ENCODE measurements around the gene ITGA6. TPM values are rescaled to one million over a fixed set of nuclear protein-coding genes. Genes with fewer than 3 reads are reported as not detected.

The ITGA6 gene
- total RNA-seq, 1 donor from 2014 or later, result 0.25 TPM

DNA sequence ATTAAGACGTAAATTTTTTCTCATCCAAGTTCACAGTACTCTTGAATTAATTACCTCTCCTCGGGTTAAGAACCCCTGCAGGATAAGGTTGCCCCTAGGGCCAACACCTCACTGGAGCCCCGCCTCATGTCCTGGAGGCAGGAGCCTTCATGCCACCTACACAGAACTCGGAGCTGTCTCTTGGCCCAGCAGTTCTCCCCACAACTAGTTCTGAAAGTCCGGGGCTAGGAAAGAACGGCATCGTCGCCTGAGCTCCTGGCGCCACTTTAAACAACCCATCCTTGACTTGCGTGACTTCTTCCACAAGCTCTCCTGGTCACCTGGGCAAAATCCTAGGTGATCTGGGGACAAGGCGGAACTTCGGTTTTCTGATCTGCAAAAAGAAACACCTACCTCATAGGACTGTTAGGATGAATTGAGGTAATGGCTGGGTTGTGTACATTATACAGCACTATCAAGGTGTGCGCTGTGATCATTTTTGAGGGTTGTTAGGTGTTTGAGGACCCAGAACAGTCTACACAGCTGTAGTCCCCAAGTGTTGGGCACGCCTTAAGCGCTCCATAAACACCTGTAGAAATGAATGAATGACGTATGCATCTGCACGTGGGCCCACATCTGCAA lies 641 bp upstream of the ITGA6 start:
- peak overlapping the region; percentile 67 for H3K4me3 Mint-ChIP-seq (ENCODE audit: low read depth)
- H3K27ac Mint-ChIP-seq, result no peak overlapping the region
- H3K27me3 Mint-ChIP-seq (ENCODE audit: low read depth), result peaks cover 80% of the 10 kb centered on the region
- DNase-seq (ENCODE audit: low spot score), result no peak
- intact Hi-C loops (cut with micrococcal nuclease), result loop anchor here (2.0 to 5.0 kb wide), 2 partner anchors 38 to 344 kb away; no protein-coding TSS in a partner anchor
- H3K9me3 Mint-ChIP-seq, result no peaks in the 10 kb centered on the region
- peaks cover 11% of the 10 kb centered on the region for H3K4me1 Mint-ChIP-seq (ENCODE audit: low read depth)
- H3K36me3 Mint-ChIP-seq (ENCODE audit: low read depth), result no peaks in the 10 kb centered on the region

DNA sequence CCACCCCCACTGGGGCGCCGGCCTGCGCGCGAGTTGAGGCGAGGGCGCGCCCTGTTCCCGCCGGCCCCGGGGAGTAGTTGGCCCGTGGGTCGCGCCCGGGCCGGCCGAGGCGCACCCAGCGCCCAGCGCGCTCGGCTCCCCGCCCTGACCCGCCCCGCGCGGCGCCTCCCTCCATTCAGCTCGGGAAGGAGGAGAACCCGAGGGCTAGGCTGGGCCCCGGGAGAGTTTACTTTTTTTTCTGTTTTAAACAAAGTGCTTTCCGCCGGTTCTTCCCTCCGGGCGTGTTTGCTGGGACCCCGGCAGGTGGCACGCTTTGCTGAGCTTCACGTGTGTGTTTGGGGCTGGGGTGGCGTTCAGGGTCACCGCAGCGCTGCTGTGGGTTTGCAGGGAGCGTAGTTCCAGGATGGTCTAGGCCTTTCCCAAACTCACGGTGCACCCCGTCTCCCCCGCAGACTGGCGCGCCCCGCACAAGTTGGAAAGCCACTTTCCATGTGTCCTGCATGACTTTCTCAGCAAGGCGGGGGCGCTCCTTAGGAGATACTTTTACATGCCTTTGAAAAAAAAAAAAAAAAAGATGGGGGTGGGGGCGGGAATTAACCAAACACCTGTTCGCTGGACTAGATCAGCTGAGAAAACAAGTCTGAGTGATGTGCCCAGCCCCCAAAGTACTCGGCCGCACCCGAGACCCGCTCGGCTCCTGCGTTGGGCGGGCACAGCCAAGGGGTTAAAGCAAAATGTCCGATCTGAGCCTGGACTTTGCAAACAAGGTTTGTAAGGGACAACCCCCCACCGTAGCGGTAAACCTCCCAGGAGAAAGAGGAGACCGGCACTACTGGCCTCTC lies 825 bp downstream of the ITGA6 start:
- intact Hi-C loops (cut with micrococcal nuclease), result loop anchor here (1.0 to 5.0 kb wide), 3 partner anchors 9 to 346 kb away; no protein-coding TSS in a partner anchor
- Mint-ChIP-seq H3K4me3 (ENCODE audit: low read depth) (peak overlapping the region; percentile 52), H3K4me1 (ENCODE audit: low read depth) (peaks cover 9% of the 10 kb centered on the region), H3K27ac (no peak overlapping the region), H3K36me3 (ENCODE audit: low read depth) (no peaks in the 10 kb centered on the region), H3K9me3 (no peaks in the 10 kb centered on the region), H3K27me3 (ENCODE audit: low read depth) (peaks cover 83% of the 10 kb centered on the region)
- DNase-seq (ENCODE audit: low spot score), result no peak

DNA sequence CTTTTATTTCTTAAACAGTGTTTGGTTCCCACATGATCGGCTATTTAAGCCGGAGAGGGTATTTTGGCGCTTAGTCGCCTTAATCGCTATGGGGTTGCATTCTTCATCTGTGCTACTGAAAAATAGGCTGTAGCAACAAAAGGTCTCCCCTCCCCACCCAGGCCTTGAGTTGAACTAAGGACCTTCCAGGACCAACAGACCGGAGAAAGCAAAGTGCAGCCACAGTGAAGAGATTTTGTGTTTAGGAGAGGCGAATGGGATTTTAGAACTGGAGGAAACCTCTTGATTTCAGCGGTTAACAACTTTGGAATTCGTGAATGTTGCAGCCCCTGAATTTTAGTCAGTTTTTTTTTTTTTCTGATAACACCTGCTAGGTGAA lies 1.4 kb downstream of the ITGA6 start:
- Mint-ChIP-seq H3K27ac (no peak overlapping the region), H3K9me3 (no peaks in the 10 kb centered on the region), H3K27me3 (ENCODE audit: low read depth) (peaks cover 85% of the 10 kb centered on the region), H3K36me3 (ENCODE audit: low read depth) (no peaks in the 10 kb centered on the region), H3K4me1 (ENCODE audit: low read depth) (peaks cover 11% of the 10 kb centered on the region), H3K4me3 (ENCODE audit: low read depth) (peak overlapping the region; percentile 34)
- intact Hi-C loops (cut with micrococcal nuclease), result loop anchor here (1.0 to 5.0 kb wide), 2 partner anchors 8 to 347 kb away; no protein-coding TSS in a partner anchor
- no peak for DNase-seq (ENCODE audit: low spot score)

DNA sequence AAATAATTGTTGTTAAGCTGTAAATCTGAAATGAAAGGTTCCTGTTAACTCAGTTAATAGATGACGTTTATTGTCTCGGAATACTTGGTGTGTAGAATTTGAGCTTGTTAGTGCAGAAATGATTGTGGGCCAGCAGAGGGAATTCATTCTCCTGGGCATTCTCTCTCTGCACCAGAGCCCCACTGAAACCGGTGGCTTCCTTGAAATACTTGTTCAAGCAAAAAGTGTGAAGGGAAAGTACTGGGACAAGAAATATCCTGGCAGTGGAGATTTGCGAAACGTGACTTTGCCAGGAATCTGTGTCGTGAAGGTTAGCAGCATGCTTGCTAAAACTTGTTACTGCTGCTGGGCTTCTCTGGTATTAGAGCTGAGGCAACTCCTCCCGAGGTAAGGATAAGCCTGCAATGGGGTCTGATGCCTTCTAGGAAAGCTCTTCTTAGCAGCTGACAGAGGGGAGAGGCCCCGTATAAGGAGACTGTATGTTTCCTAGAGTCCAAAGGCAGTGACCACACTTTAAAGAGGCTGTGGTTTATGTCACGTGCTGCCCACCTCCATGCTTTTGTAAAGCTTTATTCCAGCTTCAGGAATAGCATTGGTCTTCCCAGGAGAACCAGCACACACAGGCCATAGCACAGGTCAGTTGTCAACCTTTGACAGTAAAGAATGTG lies 2.0 kb downstream of the ITGA6 start:
- H3K36me3 Mint-ChIP-seq (ENCODE audit: low read depth), result no peaks in the 10 kb centered on the region
- no peak overlapping the region for H3K27ac Mint-ChIP-seq
- no peaks in the 10 kb centered on the region for H3K9me3 Mint-ChIP-seq
- peaks cover 86% of the 10 kb centered on the region for H3K27me3 Mint-ChIP-seq (ENCODE audit: low read depth)
- intact Hi-C loops (cut with micrococcal nuclease), result loop anchor here (5.0 kb wide), 1 partner anchor 347 kb away; no protein-coding TSS in a partner anchor
- no peak for DNase-seq (ENCODE audit: low spot score)
- H3K4me3 Mint-ChIP-seq (ENCODE audit: low read depth), result no peak overlapping the region
- peaks cover 14% of the 10 kb centered on the region for H3K4me1 Mint-ChIP-seq (ENCODE audit: low read depth)

DNA sequence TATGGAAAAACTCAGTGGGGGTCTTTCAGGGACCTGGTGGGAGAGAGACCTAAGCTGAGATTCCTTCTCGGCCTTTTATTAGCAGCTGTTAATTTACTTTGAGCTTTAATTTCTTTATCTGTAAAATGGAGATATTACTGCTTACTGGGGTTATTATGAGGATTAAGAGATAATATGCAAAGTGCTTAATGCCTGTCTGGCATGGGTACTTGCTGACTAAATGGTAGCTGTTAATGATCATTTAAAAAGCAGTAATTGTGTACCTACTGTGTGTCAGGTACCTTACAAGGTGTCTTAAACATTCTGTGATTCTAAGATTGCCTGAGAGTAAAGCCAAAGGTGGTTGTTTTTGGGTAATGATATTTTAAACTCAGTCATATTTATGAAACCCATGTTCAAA lies 2.6 kb downstream of the ITGA6 start:
- H3K4me3 Mint-ChIP-seq (ENCODE audit: low read depth), result no peak overlapping the region
- no peak for DNase-seq (ENCODE audit: low spot score)
- H3K36me3 Mint-ChIP-seq (ENCODE audit: low read depth), result no peaks in the 10 kb centered on the region
- H3K27me3 Mint-ChIP-seq (ENCODE audit: low read depth), result peaks cover 82% of the 10 kb centered on the region
- H3K4me1 Mint-ChIP-seq (ENCODE audit: low read depth), result peaks cover 20% of the 10 kb centered on the region
- intact Hi-C loops (cut with micrococcal nuclease), result loop anchor here (10.0 kb wide), 2 partner anchors 175 to 535 kb away; partner anchors contain the start of gene SLC25A12
- H3K27ac Mint-ChIP-seq, result no peak overlapping the region
- H3K9me3 Mint-ChIP-seq, result no peaks in the 10 kb centered on the region

DNA sequence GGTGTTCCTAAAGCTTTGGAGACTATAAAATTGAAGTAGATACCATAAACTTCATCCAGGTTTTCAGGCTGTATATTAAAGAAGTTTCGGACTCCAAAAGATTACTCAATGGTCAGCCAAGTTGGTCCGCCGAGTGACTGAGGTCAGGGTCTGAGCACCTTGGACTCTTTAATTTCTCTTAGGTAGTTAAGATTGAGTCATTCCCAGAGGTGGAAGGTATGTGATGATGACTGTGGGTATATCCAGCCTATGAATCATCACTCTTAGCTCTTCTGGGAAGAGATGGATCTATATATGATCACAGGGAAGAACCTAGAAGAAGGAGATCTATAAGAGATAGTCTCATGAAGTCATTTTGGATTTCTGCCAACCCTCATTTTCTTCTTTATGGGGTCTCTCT lies 3.3 kb downstream of the ITGA6 start:
- DNase-seq (ENCODE audit: low spot score), result no peak
- Mint-ChIP-seq H3K9me3 (no peaks in the 10 kb centered on the region), H3K4me3 (ENCODE audit: low read depth) (no peak overlapping the region), H3K27me3 (ENCODE audit: low read depth) (peaks cover 78% of the 10 kb centered on the region), H3K4me1 (ENCODE audit: low read depth) (peaks cover 23% of the 10 kb centered on the region), H3K27ac (no peak overlapping the region), H3K36me3 (ENCODE audit: low read depth) (no peaks in the 10 kb centered on the region)
- intact Hi-C loops (cut with micrococcal nuclease), result loop anchor here (10.0 kb wide), 2 partner anchors 176 to 536 kb away; partner anchors contain the start of gene SLC25A12

DNA sequence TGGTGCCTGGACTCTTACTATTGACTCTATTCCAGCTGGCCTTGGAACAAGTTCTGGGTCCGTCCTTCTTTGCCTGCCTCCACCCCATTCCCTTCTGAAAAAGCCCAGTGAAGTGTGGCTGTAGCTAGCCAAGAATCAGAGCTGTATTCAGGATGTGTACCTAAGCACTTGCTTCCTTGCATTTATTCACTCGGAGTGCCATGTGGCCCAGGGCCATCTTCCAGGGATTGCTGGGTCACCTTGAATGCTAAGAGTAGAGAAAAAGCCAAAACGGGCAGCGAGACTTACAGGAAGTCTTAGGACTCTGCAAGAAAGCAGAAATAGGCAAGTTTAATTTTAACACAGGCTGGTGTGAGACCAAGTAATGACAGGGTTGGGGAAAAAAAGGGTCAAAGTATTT lies 4.1 kb downstream of the ITGA6 start:
- H3K9me3 Mint-ChIP-seq, result no peaks in the 10 kb centered on the region
- H3K36me3 Mint-ChIP-seq (ENCODE audit: low read depth), result no peaks in the 10 kb centered on the region
- H3K4me3 Mint-ChIP-seq (ENCODE audit: low read depth), result no peak overlapping the region
- intact Hi-C loops (cut with micrococcal nuclease), result loop anchor here (10.0 kb wide), 2 partner anchors 177 to 537 kb away; partner anchors contain the start of gene SLC25A12
- DNase-seq (ENCODE audit: low spot score), result no peak
- H3K27ac Mint-ChIP-seq, result no peak overlapping the region
- peaks cover 75% of the 10 kb centered on the region for H3K27me3 Mint-ChIP-seq (ENCODE audit: low read depth)
- peaks cover 26% of the 10 kb centered on the region for H3K4me1 Mint-ChIP-seq (ENCODE audit: low read depth)

DNA sequence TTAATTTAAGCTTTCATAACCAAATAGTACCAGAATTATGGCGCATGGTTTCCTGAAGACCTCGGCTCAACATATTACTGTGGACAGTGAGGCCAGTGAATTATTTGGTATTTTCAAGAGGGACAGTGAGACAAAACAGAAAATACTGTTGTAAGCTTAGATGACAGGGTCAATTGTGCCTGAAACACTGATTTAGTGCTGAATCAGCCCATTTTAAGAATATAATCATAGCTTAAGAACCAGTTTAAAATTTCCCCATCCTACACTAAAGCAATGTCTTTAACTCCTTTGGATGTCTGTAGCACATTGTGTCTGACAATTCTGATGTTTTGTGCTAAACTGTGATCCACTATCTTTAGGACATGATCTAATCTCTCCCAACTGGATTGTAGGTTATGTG lies 4.6 kb downstream of the ITGA6 start:
- Mint-ChIP-seq H3K9me3 (no peaks in the 10 kb centered on the region), H3K27ac (no peak overlapping the region), H3K27me3 (ENCODE audit: low read depth) (peaks cover 70% of the 10 kb centered on the region), H3K4me1 (ENCODE audit: low read depth) (peaks cover 23% of the 10 kb centered on the region), H3K36me3 (ENCODE audit: low read depth) (no peaks in the 10 kb centered on the region), H3K4me3 (ENCODE audit: low read depth) (no peak overlapping the region)
- DNase-seq (ENCODE audit: low spot score), result no peak
- intact Hi-C loops (cut with micrococcal nuclease), result loop anchor here (10.0 kb wide), 2 partner anchors 177 to 537 kb away; partner anchors contain the start of gene SLC25A12

DNA sequence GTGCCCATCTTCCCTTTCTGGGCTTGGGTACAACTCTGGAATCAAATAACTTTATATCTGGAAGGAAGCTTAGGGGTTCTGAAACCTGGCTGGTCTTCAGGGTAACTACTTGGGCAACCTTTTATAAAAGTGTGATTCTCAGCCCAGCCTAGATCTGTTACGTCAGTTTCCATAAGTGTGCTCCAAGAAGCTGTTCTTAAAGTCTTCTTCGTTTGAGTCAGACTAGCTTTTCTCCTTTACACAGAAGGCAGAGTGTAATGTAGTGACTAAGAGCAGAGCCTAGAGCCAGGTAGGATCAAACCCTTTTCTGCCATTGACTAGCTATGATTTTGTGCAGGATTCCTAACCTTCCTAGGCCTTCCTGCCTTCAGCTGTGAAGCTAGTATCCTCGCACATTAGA lies 5.8 kb downstream of the ITGA6 start:
- Mint-ChIP-seq H3K27ac (no peak overlapping the region), H3K9me3 (no peaks in the 10 kb centered on the region), H3K4me1 (ENCODE audit: low read depth) (peaks cover 22% of the 10 kb centered on the region), H3K4me3 (ENCODE audit: low read depth) (no peak overlapping the region), H3K36me3 (ENCODE audit: low read depth) (no peaks in the 10 kb centered on the region), H3K27me3 (ENCODE audit: low read depth) (peaks cover 68% of the 10 kb centered on the region)
- intact Hi-C loops (cut with micrococcal nuclease), result loop anchor here (10.0 kb wide), 2 partner anchors 178 to 538 kb away; partner anchors contain the start of gene SLC25A12
- no peak for DNase-seq (ENCODE audit: low spot score)

DNA sequence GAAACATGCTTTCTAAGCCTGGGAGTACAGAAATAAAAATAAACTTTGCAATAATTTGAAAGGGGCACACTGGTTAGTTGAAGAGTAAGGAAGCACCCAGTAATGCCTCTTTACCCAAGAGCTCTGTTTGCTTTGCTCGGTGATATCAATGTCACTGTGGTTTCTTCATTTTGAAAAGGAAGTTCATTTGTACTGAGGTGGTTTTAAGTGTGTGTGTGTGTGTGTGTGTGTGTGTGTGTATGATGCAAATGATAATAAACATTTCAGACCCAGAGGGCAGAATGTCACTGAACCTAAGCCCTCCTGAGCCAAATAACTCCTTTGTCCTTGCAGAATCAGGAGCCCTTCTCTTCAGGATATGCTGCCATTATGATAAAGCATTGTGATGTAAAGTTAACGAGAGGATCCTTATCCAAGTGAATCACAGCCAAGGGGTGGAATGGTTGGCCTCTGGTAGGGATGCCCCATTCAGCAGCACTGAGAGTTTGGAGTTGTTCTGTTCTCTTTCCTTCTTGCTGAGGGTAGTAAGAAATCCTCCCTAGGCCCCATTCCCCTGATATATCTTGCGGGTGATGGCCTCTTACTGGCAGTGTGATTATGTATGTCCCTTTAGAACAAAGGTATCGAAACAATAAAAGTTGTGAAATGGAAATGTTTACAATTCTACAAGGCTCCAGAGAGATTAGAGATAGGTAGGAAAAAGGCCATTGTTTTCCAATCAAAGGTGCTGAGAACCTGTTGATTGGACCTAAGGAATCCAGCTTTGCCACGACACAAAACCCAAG lies 7.6 kb downstream of the ITGA6 start:
- Mint-ChIP-seq H3K27me3 (ENCODE audit: low read depth) (peaks cover 59% of the 10 kb centered on the region), H3K4me3 (ENCODE audit: low read depth) (no peak overlapping the region), H3K36me3 (ENCODE audit: low read depth) (no peaks in the 10 kb centered on the region), H3K27ac (no peak overlapping the region), H3K4me1 (ENCODE audit: low read depth) (peaks cover 26% of the 10 kb centered on the region), H3K9me3 (no peaks in the 10 kb centered on the region)
- peak; percentile 44 for DNase-seq (ENCODE audit: low spot score)
- intact Hi-C loops (cut with micrococcal nuclease), result loop anchor here (10.0 kb wide), 2 partner anchors 180 to 540 kb away; partner anchors contain the start of gene SLC25A12

DNA sequence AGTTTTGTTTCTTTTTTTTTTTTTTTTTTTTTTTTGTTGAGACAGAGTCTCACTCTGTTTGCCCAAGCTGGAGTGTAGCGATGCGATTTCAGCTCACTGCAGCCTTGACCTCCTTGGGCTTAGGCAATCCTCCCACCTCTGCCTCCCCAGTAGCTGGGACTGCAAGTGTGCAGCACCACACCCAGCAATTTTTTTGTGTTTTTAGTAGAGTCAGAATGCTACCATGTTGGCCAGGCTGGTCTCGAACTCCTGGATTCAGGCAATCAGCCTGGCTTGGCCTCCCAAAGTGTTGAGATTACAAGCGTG lies 8.2 kb downstream of the ITGA6 start:
- Mint-ChIP-seq H3K4me3 (ENCODE audit: low read depth) (no peak overlapping the region), H3K27ac (no peak overlapping the region), H3K4me1 (ENCODE audit: low read depth) (peaks cover 27% of the 10 kb centered on the region)

DNA sequence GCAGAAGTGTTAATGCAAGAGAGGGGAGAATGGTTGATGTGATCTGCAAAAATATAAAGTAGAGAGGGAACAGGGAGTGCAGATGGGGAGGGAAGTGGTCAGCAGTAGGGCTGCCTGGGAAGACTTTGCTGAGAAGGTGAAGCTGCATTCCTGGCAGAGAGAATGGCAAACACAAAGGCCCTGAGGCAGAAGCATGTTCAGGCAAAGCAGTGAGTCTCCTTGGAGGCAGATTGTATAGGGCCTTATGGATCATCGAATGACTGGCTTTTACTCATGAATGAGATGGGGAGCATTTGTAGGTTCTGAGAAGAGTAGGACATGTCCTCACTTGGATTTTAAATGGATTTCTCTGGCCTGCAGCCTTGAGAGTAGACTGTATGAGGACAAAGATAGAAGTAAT lies 9.5 kb downstream of the ITGA6 start:
- DNase-seq (ENCODE audit: low spot score), result no peak
- Mint-ChIP-seq H3K4me3 (ENCODE audit: low read depth) (no peak overlapping the region), H3K36me3 (ENCODE audit: low read depth) (no peaks in the 10 kb centered on the region), H3K27me3 (ENCODE audit: low read depth) (peaks cover 43% of the 10 kb centered on the region), H3K9me3 (no peaks in the 10 kb centered on the region), H3K27ac (no peak overlapping the region), H3K4me1 (ENCODE audit: low read depth) (peaks cover 34% of the 10 kb centered on the region)
- intact Hi-C loops (cut with micrococcal nuclease), result loop anchor here (1.0 to 10.0 kb wide), 4 partner anchors 9 to 542 kb away; partner anchors contain the start of gene SLC25A12

More for the DNA sequence above, 8.2 kb downstream of the ITGA6 start:
- Mint-ChIP-seq H3K9me3 (no peaks in the 10 kb centered on the region), H3K36me3 (ENCODE audit: low read depth) (no peaks in the 10 kb centered on the region), H3K27me3 (ENCODE audit: low read depth) (peaks cover 53% of the 10 kb centered on the region)
- DNase-seq (ENCODE audit: low spot score), result no peak
- intact Hi-C loops (cut with micrococcal nuclease), result loop anchor here (10.0 kb wide), 2 partner anchors 181 to 541 kb away; partner anchors contain the start of gene SLC25A12
